HCT116 (cell line): ENCODE measurements around the gene RPS29.

ENCODE experiments used
- JUND ChIP-seq: IDR thresholded peaks from 2 replicates; pipeline ENCODE4 v1.6.1; 2012
- TF ChIP-seq, protein P1 (sequence below), 3 experiments: fragments of 200-600 bp in 1 of 3; sonication (generic) in 1 of 3; IDR thresholded peaks in 2 of 3; conservative IDR thresholded peaks in 1 of 3; 2 replicates each; pipeline ENCODE4 v1.5.1; 2012 to 2017; ENCODE audit warnings: low read depth in 2 of 3, low read length in 2 of 3, antibody characterized with exemption in 1 of 3, borderline replicate concordance in 1 of 3, control low read depth in 1 of 3, mild to moderate bottlenecking in 1 of 3, mixed read lengths in 1 of 3, mixed run types in 1 of 3, moderate library complexity in 1 of 3; ENCODE audit not compliant: insufficient read depth in 1 of 3

DNA sequence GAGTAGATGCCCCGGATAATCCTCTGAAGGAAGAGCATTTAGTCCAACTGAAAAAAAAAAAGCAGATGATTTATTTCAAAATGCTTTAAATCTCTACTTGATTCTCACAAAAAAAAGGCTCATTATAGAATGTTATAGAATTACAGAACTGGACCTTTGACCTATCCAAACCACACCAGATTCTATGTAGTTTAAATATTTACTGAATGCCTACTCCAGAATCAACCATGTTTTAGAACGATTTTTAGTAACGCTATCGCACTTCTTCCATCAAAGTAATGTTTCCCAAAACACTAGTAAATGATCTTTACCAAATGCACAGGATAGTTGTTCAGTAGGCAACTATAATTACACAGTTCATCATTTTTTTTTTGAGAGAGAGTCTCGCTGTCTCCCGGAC is 2.6 kb downstream of the RPS29 start:
- TF ChIP-seq, protein P1, sequence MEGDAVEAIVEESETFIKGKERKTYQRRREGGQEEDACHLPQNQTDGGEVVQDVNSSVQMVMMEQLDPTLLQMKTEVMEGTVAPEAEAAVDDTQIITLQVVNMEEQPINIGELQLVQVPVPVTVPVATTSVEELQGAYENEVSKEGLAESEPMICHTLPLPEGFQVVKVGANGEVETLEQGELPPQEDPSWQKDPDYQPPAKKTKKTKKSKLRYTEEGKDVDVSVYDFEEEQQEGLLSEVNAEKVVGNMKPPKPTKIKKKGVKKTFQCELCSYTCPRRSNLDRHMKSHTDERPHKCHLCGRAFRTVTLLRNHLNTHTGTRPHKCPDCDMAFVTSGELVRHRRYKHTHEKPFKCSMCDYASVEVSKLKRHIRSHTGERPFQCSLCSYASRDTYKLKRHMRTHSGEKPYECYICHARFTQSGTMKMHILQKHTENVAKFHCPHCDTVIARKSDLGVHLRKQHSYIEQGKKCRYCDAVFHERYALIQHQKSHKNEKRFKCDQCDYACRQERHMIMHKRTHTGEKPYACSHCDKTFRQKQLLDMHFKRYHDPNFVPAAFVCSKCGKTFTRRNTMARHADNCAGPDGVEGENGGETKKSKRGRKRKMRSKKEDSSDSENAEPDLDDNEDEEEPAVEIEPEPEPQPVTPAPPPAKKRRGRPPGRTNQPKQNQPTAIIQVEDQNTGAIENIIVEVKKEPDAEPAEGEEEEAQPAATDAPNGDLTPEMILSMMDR (IDR thresholded peaks at IDR 0.05 in 2 of 3, conservative IDR thresholded peaks at IDR 0.05 in 1 of 3; ENCODE audit: borderline replicate concordance in 1 of 3, insufficient read depth in 1 of 3, low read depth in 2 of 3, low read length in 2 of 3): no peak
- no peak for TF ChIP-seq JUND
